ENCODE measurements around the gene TINAG.

Gene TINAG

GRCh38 chr6:54353975-54354374 lies 45.7 kb downstream of the TINAG start:
- no peak overlapping the region for H3K4me3 ChIP-seq (ENCODE audit: low read depth, low read length)
- TF ChIP-seq, protein P1, sequence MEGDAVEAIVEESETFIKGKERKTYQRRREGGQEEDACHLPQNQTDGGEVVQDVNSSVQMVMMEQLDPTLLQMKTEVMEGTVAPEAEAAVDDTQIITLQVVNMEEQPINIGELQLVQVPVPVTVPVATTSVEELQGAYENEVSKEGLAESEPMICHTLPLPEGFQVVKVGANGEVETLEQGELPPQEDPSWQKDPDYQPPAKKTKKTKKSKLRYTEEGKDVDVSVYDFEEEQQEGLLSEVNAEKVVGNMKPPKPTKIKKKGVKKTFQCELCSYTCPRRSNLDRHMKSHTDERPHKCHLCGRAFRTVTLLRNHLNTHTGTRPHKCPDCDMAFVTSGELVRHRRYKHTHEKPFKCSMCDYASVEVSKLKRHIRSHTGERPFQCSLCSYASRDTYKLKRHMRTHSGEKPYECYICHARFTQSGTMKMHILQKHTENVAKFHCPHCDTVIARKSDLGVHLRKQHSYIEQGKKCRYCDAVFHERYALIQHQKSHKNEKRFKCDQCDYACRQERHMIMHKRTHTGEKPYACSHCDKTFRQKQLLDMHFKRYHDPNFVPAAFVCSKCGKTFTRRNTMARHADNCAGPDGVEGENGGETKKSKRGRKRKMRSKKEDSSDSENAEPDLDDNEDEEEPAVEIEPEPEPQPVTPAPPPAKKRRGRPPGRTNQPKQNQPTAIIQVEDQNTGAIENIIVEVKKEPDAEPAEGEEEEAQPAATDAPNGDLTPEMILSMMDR (IDR thresholded peaks at IDR 0.05; ENCODE audit: low read depth, low read length) = no peak

DNA sequence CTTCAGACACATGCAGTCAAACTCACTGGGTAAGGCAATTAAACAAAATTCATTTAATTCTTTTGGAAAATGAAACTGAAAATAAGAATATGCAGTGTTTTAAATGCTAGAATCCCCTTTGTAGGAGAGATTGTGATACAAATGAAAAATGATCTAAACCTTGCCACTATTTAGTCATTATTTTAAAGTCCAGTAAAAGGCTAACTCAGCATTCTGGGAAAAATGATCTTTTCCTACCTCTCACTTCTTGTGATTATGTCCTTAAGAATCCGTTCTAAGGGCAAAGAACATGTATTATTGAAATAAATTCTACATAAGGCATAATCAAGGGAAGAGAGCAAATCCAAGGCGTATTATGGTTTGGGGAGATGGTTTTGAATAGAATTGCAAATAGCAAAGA lies 46.4 kb downstream of the TINAG start:
- no peak overlapping the region for H3K4me3 ChIP-seq (ENCODE audit: low read depth, low read length)
- TF ChIP-seq, protein P1 (IDR thresholded peaks at IDR 0.05; ENCODE audit: low read depth, low read length) = no peak

DNA sequence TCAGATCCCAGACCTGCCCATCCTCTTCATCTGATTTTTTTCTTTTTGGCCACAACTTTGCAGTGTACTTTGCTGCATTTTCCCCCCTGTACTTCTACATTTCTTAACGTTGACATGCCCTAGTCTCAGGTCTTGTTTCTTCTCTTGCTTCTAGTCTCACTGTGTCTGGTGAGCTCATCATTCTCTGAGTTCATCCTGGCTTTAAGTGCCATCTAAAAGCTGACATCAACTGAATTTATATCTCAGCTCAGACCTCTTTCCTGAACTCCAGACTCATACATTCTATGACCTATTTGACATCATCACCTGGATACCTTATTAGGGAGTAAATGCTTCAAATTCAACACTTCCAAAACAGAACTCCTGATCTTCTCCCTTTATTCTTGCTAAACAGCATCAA lies 48.9 kb downstream of the TINAG start:
- no peak overlapping the region for H3K4me3 ChIP-seq (ENCODE audit: low read depth, low read length)
- TF ChIP-seq, protein P1 (IDR thresholded peaks at IDR 0.05; ENCODE audit: low read depth, low read length) = no peak

DNA sequence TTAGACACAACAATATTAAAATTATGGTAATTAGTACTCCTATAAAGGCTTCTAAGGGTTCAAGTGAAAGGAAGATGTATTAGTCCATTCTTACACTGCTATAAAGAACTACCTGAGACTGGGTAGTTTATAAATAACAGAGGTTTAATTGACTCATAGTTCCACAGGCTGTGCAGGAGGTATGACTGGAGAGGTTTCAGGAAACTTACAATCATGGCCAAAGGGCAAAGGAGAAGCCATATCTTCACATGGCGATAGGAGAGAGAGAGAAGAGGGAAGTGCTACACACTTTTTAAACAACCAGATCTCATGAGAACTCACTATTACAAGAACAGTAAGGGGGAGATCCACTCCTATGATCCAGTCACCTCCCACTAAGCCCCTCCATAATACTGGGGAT lies 52.9 kb downstream of the TINAG start:
- TF ChIP-seq, protein P1 (IDR thresholded peaks at IDR 0.05; ENCODE audit: low read depth, low read length) = no peak
- H3K4me3 ChIP-seq (ENCODE audit: low read depth, low read length) = no peak overlapping the region

GRCh38 chr6:54361734-54362133 lies 53.5 kb downstream of the TINAG start:
- TF ChIP-seq, protein P1 (IDR thresholded peaks at IDR 0.05; ENCODE audit: low read depth, low read length) = no peak
- no peak overlapping the region for H3K4me3 ChIP-seq (ENCODE audit: low read depth, low read length)

DNA sequence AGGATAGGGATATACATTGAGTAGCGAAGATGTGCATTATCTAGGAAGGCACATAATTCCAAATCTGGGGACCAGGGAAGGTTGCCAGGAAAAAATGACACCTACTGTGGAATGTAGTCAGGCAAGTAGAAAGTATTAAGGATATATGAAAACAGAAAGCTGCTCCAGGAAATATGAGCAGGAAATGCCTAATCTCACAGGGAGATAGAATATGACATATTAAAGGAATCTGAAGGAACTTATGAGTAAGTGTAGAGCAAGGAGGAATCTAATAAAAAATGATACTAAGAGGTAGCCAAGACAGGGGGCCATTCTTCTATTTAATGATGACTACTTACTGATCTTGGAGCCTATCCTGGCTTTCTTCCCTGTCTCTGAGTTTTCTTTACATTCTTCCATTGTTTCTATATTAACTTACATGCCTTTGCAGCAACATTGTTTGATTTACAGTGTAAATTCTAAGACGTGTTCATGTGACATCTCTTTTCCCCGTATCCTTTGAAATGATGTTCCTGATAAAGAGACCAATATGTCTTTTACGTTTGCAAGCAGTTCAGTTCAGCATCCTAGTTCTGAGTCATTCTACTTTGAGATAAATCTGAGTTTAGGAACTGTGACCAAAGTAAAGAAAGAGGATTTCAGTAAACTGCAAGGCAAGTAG lies 58.6 kb downstream of the TINAG start:
- H3K4me3 ChIP-seq (ENCODE audit: low read depth, low read length) = no peak overlapping the region
- TF ChIP-seq, protein P1 (IDR thresholded peaks at IDR 0.05; ENCODE audit: low read depth, low read length) = no peak

DNA sequence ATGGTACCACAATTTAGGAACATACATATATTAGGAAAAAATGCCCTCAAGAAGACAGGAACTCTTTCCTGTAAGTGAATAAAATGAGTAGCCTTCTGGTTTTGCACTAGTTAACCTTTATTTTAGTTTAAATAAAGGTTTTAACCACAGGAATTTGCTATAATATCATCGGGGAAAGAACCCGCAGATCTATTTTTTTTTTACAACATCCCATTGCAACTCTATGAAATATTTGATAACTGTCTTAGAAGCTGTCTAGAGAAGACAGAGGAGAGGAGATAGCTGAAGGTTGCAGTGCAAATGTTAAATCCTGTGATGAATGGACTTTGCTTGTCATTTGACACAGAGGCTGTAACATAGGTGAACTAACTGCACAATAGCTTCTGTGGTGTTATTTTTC lies 69.5 kb downstream of the TINAG start:
- no peak overlapping the region for H3K4me3 ChIP-seq (ENCODE audit: low read depth, low read length)
- TF ChIP-seq, protein P1 (IDR thresholded peaks at IDR 0.05; ENCODE audit: low read depth, low read length) = no peak

Data from WI38 (cell line).